Thyroid gland (tissue), 4 donors: ENCODE results near the gene IL27RA.

Experiments used
- POLR2A ChIP-seq, 2 donors: fragments of 450-650 bp; IDR thresholded peaks; one replicate each; pipeline ENCODE4 v1.6.1; 2017; ENCODE audit warnings: antibody characterized with exemption in 2 of 2, mild to moderate bottlenecking in 2 of 2, moderate library complexity in 1 of 2
- TF ChIP-seq, protein P1 (sequence below), 6 experiments: fragments of 200-600 bp in 3 of 6; fragments of 450-650 bp in 3 of 6; sonication (generic) in 3 of 6; IDR thresholded peaks; one replicate each; pipeline ENCODE4 v1.5.1; 2016 to 2019; ENCODE audit warnings: antibody characterized with exemption in 6 of 6, mild to moderate bottlenecking in 2 of 6, inconsistent platforms in 1 of 6, moderate library complexity in 1 of 6

DNA sequence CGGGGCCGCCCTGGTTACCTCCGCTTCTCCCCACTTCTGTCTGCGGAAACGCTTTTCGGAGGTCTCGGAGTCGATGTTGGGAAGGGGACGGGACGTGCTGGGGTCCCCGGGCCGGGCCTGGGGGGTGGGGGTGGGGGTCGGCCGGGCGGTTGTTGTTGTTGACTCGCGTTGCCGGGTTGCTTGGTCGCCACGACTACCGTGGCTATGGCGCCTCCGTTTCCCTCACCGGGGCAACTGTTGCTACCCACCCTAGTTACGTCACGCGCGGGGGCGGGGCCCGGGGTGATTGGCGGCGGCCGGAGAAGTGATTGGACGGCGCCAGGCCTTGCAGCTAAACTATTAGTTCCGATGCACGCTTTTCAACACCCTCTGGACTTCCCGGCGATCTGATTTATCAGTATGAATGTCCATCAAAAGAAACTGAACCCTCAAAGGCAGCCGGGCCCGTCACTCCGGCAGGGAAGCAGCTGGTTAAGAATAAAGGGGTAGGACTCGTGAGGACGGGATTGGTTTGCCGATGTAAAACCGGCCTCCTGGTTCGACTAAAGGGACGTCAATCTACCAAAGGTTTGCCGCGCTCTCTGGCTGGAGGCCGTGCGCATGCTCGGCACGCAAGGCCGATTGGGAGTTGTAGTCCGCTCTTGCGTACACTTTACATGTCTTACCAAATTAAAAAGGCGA, 25.3 kb upstream of the IL27RA start, which contains the start of gene RFX1:
- TF ChIP-seq, protein P1, sequence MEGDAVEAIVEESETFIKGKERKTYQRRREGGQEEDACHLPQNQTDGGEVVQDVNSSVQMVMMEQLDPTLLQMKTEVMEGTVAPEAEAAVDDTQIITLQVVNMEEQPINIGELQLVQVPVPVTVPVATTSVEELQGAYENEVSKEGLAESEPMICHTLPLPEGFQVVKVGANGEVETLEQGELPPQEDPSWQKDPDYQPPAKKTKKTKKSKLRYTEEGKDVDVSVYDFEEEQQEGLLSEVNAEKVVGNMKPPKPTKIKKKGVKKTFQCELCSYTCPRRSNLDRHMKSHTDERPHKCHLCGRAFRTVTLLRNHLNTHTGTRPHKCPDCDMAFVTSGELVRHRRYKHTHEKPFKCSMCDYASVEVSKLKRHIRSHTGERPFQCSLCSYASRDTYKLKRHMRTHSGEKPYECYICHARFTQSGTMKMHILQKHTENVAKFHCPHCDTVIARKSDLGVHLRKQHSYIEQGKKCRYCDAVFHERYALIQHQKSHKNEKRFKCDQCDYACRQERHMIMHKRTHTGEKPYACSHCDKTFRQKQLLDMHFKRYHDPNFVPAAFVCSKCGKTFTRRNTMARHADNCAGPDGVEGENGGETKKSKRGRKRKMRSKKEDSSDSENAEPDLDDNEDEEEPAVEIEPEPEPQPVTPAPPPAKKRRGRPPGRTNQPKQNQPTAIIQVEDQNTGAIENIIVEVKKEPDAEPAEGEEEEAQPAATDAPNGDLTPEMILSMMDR (IDR thresholded peaks at IDR 0.05), result no peak
- TF ChIP-seq POLR2A (IDR thresholded peaks at IDR 0.05), result no peak
